Measurements from ENCODE around the gene EXOC2.

Gene EXOC2

DNA sequence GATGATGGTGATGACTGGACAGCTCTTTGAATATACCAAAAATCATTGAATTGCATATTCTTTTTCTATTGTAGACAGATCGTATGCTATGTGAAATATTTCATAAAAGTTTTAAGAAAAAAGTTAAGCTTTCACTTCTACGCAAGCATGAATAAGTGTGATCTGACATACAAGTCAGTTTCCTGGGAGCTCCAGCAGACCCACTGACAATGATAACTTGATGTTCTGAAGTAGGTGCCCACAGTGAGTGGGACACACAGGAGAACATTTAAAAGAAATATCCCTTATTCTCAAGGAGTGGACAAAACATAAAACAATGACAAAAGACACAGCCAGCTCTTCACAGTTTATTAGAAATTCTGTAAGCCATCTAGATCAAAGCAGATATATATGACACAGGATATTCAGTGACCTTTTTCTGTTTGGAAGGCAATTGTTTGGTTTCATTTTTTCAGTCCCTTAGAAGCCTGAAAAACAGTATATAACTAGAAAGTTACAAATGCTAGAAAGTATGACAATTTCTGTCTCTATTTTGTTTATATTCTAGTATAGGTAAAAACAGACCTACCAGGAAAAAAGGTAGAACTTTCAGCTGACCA is 200.0 kb downstream of the EXOC2 start:
- H3K9me3 ChIP-seq (ENCODE audit: insufficient read depth, low read length, severe bottlenecking): no peaks in the 10 kb centered on the region
- no peak overlapping the region for H3K9ac ChIP-seq (ENCODE audit: low read depth, low read length)
- H3K79me2 ChIP-seq (ENCODE audit: insufficient read depth, low read length): no peaks in the 10 kb centered on the region
- TF ChIP-seq, protein P1, sequence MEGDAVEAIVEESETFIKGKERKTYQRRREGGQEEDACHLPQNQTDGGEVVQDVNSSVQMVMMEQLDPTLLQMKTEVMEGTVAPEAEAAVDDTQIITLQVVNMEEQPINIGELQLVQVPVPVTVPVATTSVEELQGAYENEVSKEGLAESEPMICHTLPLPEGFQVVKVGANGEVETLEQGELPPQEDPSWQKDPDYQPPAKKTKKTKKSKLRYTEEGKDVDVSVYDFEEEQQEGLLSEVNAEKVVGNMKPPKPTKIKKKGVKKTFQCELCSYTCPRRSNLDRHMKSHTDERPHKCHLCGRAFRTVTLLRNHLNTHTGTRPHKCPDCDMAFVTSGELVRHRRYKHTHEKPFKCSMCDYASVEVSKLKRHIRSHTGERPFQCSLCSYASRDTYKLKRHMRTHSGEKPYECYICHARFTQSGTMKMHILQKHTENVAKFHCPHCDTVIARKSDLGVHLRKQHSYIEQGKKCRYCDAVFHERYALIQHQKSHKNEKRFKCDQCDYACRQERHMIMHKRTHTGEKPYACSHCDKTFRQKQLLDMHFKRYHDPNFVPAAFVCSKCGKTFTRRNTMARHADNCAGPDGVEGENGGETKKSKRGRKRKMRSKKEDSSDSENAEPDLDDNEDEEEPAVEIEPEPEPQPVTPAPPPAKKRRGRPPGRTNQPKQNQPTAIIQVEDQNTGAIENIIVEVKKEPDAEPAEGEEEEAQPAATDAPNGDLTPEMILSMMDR (IDR thresholded peaks at IDR 0.05; ENCODE audit: borderline replicate concordance, extremely low read depth, low read length, poor library complexity, severe bottlenecking): no peak
- TF ChIP-seq EZH2 (IDR thresholded peaks at IDR 0.05; ENCODE audit: borderline replicate concordance, low read depth, low read length, severe bottlenecking): no peak
- DNase-seq (no peak), ATAC-seq (ENCODE audit: insufficient read depth, low read depth) (no peak)
- H2AFZ ChIP-seq (ENCODE audit: low read depth, low read length): no peak overlapping the region
- H3K4me2 ChIP-seq (ENCODE audit: insufficient read depth, low read length): no peak overlapping the region
- H3K4me1 ChIP-seq (ENCODE audit: insufficient read depth, low read length): peaks cover 17% of the 10 kb centered on the region
- H3K27me3 ChIP-seq (ENCODE audit: insufficient read depth, low read length, poor library complexity): no peaks in the 10 kb centered on the region
- no peak overlapping the region for H3K4me3 ChIP-seq (ENCODE audit: low read depth in 1 of 2, low read length in 2 of 2)
- H4K20me1 ChIP-seq (ENCODE audit: insufficient read depth, low read length): no peaks in the 10 kb centered on the region
- no peak overlapping the region for H3K27ac ChIP-seq (ENCODE audit: low read length)
- H3K36me3 ChIP-seq (ENCODE audit: insufficient read depth, low read length): peaks cover 15% of the 10 kb centered on the region

DNA sequence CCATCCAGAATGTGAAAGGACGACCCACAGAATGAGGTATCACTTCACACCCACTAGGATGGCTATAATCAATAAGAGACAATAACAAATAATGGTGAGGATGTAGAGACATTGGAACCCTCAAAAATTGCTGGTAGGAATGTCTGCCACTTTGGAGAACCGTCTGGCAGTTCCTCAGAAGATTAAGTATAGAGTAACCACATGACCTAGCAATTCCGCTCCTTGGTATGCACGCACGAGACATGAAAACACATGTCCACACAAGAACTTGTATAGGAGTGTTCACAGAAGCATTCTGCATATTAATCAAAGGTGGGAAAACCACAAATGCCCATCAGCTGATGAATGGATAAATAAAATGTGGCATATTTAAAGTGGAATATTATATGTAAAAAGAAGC is 200.8 kb downstream of the EXOC2 start:
- Histone ChIP-seq H3K36me3 (ENCODE audit: insufficient read depth, low read length) (peaks cover 15% of the 10 kb centered on the region), H3K4me2 (ENCODE audit: insufficient read depth, low read length) (no peak overlapping the region), H3K27ac (ENCODE audit: low read length) (no peak overlapping the region), H3K27me3 (ENCODE audit: insufficient read depth, low read length, poor library complexity) (no peaks in the 10 kb centered on the region), H3K4me3 (ENCODE audit: low read depth in 1 of 2, low read length in 2 of 2) (no peak overlapping the region), H4K20me1 (ENCODE audit: insufficient read depth, low read length) (no peaks in the 10 kb centered on the region), H3K79me2 (ENCODE audit: insufficient read depth, low read length) (no peaks in the 10 kb centered on the region), H2AFZ (ENCODE audit: low read depth, low read length) (no peak overlapping the region), H3K9ac (ENCODE audit: low read depth, low read length) (no peak overlapping the region), H3K9me3 (ENCODE audit: insufficient read depth, low read length, severe bottlenecking) (no peaks in the 10 kb centered on the region), H3K4me1 (ENCODE audit: insufficient read depth, low read length) (peaks cover 17% of the 10 kb centered on the region)
- TF ChIP-seq EZH2 (IDR thresholded peaks at IDR 0.05; ENCODE audit: borderline replicate concordance, low read depth, low read length, severe bottlenecking): no peak
- TF ChIP-seq, protein P1 (IDR thresholded peaks at IDR 0.05; ENCODE audit: borderline replicate concordance, extremely low read depth, low read length, poor library complexity, severe bottlenecking): no peak
- no peak for DNase-seq
- ATAC-seq (ENCODE audit: insufficient read depth, low read depth): no peak

DNA sequence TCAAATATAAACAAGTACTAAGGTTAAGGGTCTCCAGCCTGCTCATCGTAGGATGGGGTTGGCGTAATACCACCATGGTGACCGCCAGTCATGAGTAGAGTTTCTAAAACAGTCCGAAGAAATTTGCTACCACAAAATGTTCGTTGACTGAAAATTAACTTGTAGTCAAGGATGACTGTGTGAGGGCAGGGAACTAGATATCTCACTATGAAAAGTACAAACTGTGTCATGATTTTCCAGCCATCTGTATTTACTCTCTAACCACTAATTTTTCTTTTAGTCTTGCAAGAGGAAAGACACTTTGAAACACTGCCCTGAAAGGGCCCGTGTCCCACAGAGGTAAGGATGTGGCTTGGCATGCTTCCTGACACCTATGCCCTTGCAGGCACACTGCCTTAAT is 201.7 kb downstream of the EXOC2 start:
- H3K36me3 ChIP-seq (ENCODE audit: insufficient read depth, low read length): peaks cover 8% of the 10 kb centered on the region
- no peaks in the 10 kb centered on the region for H3K79me2 ChIP-seq (ENCODE audit: insufficient read depth, low read length)
- H3K4me1 ChIP-seq (ENCODE audit: insufficient read depth, low read length): peaks cover 17% of the 10 kb centered on the region
- no peaks in the 10 kb centered on the region for H4K20me1 ChIP-seq (ENCODE audit: insufficient read depth, low read length)
- ATAC-seq (ENCODE audit: insufficient read depth, low read depth) (peak; percentile 95), DNase-seq (peak; percentile 68)
- TF ChIP-seq, protein P1 (IDR thresholded peaks at IDR 0.05; ENCODE audit: borderline replicate concordance, extremely low read depth, low read length, poor library complexity, severe bottlenecking): no peak
- TF ChIP-seq EZH2 (IDR thresholded peaks at IDR 0.05; ENCODE audit: borderline replicate concordance, low read depth, low read length, severe bottlenecking): no peak
- H3K4me3 ChIP-seq (ENCODE audit: low read depth in 1 of 2, low read length in 2 of 2): no peak overlapping the region
- H3K27me3 ChIP-seq (ENCODE audit: insufficient read depth, low read length, poor library complexity): no peaks in the 10 kb centered on the region
- no peaks in the 10 kb centered on the region for H3K9me3 ChIP-seq (ENCODE audit: insufficient read depth, low read length, severe bottlenecking)
- H2AFZ ChIP-seq (ENCODE audit: low read depth, low read length): no peak overlapping the region
- H3K9ac ChIP-seq (ENCODE audit: low read depth, low read length): no peak overlapping the region
- H3K27ac ChIP-seq (ENCODE audit: low read length): peak overlapping the region; percentile 3; the same call in 1 of the 2 replicates
- no peak overlapping the region for H3K4me2 ChIP-seq (ENCODE audit: insufficient read depth, low read length)
